ENCODE results near the gene MARK2.
"Not testable (repeated sequence)": the region's sequence is repeated elsewhere in the genome, so short reads cannot be mapped to it uniquely, and the experiment has no call there.

Gene MARK2

DNA sequence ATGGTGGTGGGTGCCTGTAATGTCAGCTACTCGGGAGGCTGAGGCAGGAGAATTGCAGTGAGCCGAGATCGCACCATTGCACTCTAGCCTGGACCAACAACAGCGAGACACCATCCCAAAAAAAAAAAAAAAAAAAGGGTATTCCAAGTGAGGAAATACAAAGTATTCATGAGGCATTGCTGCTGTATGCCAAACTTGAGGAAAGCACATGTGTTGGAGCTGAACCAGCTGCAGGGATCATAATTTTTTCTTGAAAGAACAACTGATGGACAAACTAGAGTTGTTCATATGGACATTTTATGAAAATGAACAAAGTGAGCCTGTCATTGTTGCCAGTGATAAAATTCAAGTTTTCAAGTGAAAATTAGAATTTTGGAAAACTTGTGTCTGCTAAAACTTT is 15.8 kb downstream of the MARK2 start:
- DNase-seq (ENCODE audit: low read depth): no peak

DNA sequence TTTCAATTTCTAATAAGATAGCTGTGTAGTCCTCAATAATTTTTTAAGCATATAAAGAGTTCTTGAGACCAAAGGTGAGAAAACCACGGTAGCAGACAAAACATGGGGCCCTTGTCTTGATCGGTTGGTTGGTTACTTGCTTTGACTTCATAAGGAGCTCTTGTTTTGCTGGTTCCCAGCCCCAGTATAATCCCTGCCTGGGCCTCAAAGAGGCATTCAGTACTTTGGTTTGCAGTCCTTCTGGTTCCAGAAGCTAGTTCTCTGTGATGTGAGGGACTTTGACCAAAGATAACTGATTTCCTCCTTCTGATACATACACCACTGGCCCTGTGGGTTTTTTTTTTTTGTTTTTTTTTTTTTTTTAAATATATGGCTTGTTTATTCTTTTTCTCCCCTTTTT is 17.1 kb downstream of the MARK2 start:
- no peak for DNase-seq (ENCODE audit: low read depth)

DNA sequence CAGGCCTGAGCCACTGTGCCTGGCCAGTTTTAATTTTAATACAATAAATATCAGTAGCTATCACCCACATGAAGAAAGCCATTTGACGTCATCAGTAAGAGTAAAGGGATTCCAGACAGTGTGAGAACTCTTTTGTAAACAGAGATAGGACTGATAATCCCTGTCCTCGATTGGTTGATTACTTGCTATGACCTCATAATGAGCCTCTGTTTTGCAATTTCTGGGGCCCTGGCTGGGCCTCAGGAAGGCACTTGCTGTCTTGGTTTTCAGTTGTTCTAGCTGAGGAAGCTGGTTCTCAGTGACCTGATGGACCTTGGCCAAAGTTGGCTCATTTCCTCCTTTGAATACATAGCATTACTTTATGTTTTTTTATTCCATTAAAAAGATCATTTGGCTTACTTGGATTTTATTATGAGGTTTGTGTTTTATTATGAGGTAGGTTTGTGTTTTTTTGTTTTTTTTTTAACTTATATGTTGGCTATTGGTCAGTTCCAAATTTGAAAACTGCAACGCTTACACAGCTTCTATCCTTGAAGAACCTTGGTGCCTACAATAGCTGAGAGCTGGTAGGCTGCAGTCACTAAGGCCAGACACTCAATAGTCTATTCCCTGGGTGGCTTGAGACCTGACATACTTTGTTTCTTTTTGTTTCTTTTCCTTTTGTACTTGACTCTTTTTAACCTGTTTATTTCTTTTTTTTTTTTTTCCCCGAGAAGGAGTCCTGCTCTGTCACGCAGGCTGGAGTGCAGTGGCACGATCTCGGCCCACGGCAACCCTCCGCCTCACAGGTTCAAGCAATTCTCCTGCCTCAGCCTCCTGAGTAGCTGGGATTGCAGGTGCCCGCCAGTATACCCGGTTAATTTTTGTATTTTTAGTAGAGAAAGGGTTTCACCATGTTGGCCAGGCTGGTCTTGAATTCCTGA is 20.0 kb downstream of the MARK2 start:
- peak; percentile 44 for DNase-seq (ENCODE audit: low read depth)

DNA sequence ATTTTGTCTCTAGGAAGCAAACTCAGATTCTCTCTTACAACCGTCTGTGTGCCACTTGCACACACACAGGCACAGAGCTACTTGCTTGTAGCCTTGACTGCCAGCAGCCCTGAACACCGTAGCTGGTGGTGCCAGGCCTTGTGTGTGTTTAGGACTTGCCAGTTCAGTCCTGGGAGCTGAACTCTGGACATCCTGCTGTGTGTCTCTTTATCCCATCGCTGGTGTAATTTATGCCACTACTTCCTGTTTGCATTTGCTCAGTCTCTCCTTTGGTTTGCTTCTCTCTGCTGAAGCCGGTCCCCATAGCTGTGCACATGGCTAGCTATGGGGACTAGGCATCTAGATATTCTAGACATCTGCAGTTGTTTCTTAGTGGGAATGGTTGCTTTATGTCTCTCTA is 24.0 kb downstream of the MARK2 start:
- no peak for DNase-seq (ENCODE audit: low read depth)

DNA sequence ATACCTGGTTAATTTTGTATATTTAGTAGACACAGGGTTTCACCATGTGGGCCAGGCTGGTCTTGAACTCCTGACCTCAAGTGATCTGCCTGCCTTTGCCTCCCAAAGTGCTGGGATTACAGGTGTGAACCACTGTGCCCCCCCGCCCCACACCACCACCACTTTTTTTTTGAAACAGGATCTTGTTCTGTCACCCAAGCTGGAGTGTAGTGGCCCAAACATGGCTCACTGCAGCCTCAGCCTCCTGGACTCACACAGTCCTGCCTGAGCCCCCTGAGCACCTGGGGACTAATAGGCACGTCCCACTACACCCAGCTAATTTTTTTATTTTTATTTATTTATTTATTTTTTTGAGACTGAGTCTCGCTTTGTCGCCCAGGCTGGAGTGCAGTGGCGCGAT is 24.7 kb downstream of the MARK2 start:
- not testable (repeated sequence) for DNase-seq (ENCODE audit: low read depth)

DNA sequence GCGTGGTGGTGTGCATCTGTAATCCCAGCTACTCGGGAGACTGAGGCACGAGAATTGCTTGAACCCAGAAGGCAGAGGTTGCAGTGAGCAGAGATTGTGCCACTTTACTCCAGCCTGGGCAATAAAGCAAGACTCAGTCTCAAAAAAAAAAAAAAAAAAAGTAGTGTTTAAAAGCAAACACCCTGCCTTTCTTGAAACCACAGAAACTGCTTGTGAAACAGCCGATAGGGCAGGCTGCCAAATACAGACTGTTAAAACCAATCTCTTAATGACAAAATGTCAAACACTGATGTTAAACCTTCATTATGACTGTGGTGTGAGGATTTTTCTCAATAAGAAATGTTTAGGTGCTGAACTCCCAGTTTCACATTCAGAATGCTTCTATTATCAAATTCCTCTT is 27.3 kb downstream of the MARK2 start:
- DNase-seq (ENCODE audit: low read depth): no peak

DNA sequence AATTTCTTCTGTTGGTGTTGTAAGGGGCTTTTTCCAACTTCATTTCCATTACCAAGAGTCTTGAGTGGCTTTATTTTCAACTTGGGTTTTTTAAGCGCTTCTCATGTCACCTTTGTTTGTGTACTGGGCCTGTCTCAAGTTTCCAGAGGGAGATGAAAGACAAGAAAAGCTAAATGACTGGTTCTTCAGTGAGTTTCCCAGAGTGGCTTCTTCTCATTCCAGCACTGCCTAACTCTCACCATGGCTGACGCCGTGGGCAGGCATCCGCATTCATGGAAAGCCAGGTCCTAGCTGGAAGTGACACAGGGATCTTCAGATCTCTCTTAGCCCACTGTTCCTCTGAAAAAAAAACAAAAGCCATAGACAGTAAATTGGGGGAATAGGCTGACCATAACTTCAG is 28.6 kb downstream of the MARK2 start:
- no peak for DNase-seq (ENCODE audit: low read depth)

DNA sequence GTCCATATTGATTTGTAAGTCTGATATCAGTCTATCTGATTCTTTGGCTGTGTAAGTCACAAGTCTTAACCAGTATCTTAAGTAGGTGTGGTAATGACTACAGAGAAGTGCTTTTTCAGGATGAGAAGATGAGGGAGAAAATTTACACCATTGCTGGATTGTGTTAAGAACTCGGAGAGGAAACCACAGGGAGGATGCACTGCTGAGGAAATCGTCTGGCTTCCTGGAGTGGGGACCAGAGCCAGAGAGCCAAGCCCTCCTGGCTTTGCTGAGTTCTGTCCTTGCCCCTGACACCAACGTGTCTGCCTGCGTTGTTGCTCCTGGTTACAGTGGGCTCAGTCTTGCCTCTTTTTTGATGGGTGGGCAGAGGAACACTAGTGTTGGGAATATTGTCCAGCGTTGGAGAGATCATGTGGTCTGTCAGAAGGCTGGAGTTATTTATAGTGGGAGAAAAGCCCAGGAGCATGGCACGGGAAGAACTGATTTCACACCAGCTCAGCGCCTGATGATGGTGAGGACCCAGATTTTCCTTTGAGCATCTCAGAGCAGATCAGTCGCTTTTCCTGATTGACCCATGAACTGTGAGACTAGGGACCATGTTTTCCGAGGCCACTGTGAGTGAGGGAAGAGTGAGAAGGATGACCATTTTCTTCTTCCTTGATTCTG is 29.6 kb downstream of the MARK2 start:
- DNase-seq (ENCODE audit: low read depth): no peak

DNA sequence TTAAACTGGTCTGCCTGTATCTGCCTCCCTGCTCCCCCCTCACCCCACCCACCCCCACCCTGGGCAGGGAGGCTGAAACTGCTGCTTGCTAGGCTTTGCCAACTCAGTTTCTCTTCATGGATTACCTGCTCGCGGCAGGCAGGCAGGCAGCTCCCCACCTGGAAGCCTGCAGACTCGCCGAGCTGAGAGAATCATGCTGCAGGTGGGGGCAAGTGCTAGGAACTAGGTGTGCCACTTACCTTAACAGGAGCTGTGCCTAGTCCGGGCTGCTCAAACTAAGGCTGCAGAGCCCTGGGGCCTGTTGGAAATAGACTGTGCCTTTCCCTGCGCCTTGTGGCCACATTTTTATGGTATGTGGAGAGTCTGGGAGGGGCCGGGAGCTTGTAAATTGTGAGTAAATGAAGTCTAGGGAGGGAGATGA is 30.3 kb downstream of the MARK2 start:
- no peak for DNase-seq (ENCODE audit: low read depth)

DNA sequence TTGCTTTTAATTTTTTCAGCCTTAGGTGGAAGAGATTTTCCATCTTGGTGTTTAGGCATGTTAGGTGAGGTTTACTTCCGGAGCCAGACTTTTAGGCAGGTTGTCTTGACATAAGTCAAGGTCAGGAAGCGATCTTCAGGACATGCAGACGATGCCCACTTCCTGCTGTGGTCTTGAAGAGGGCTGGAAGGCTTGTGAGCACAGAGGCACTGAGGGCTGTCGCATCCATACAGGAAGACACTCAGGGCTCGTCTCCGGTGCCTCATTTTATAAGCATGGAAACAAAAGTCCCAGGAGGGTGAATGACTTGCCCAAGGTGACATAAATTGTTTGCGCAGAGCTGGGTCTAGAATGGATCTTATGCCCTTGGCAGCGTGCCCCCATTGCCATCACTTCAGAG is 30.8 kb downstream of the MARK2 start:
- no peak for DNase-seq (ENCODE audit: low read depth)

DNA sequence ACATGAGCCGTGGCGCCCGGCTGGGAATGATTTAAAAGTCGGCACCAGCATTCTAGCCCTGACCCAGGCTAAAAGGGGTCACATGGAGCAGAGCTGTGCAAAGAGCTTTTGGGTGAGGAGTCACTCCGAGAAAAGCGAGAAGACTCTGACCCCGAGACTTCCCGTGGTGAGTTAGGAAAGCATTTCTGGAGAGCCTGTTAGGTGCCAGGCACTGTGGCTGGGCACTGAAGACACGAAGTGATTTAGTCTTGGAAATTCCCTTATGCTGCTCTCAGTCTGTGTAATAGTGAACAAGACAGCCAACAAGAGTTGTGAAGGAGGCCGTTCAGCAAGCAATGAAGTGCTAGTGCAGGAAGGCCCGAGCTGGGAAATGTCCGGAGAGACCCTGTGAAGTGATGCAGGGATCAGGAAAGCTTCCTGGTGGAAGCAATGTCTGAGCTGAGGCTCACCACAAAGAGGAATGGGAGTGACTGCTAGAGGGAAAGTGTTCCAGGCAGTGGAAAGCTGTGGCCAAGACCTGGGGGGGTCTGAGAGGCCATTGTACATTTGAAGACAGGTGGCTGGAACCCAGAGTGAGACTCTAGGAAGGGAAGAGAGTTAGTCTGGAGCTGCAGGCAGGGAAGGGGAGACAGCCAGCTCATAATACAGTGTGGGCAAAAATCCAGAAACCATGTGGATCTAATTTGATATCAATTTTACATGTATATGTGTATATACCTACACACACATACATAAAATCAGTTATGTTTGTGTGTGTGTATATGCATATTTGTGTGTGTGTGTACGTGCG is 31.6 kb downstream of the MARK2 start:
- peak; percentile 21 for DNase-seq (ENCODE audit: low read depth)

DNA sequence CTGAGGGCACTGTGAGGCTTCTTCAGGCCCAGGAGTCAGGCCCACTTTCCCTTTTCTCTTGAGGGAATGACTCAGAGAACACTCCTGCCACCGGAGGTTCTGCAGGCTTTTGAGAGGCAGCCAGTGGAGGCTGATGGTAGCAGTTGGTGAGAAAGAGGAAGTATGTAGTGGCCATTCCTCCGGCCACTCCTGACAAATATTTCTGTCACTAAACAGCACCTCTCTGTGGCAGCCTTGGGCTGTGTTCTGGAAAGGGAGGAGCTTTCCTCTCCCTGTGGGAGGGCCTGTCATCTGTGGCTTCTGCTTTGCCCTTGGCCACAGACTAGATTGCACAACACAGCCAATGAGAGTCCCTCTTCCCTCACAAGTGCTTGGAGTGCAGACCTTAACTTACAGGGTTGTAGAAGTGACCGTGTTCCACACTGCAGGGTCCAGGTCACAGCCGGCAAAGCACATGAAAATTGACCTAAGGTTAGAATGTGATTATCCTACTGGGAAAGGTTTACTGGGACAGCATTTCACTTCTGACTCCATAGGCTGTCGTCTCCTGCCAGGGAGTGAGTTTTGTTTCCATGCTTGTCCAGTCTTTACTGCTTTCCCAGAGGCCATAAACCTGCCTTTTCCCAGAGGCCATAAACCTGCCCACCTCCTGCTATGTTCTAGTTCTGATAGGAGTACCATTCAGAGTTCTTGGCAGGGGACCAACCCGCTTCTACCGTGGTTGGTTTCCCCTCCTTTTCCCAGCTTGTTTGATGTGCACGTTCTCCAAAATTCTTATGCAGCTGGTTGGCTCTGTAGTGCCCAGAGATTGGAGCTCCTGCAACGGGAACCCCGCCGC is 33.3 kb downstream of the MARK2 start:
- DNase-seq (ENCODE audit: low read depth): peak; percentile 96

DNA sequence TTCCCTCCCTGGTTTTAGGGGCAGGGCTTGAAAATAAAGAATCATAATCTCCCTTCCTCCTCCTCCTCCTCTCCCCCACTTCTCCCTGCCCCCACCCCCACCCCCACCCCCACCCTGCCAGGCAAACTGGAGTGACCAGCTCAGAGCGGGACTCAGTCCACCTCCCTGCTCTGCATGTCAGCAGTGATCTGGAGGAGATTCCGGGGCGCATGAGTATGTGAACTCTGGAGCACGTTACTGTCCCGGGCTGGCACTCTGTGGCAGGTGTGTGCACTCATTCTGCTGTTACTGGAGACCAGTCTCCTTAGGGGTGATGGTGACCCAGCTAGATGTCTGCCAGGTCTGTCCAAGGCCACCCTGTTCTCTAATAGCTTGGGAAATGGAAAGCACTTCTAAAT is 33.9 kb downstream of the MARK2 start:
- DNase-seq (ENCODE audit: low read depth): no peak

DNA sequence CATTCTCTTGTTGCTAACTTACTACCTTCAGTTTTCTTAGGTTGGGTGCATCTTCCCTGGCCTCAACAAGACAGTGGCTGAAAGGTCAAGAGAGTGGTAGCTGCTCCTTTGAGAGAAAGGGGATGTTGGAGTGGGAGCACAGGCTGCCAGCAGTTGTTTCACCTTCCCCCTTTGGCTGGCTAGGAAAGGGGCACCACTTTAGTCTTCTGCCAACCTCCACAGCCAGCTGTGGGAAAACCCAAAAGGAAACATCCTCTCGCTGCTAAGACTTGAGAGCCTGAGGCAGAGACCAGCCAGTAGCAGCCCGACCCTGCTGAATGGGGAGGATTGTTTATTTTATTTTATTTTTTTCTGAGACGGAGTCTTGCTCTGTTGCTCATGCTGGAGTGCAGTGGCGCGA is 34.4 kb downstream of the MARK2 start:
- DNase-seq (ENCODE audit: low read depth): no peak

DNA sequence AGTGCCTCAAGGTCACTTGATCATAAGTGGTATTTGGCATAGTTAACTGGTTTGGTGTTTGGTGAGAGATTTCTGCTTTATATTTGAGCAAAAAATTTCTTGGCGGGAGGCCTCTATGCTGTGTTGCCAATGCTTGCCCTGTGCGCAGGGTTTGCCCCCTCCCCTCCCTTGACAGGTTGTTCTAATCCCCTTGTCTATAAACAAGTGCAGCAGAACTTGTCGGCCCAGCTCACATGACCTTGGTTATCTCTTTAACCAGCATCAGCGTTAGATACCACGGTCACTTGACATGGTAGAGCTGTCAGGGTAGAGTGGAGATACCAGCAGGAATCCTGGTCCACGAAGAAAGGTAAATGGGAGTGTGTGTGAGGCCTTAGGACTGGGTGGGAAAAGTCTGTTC is 35.6 kb downstream of the MARK2 start:
- no peak for DNase-seq (ENCODE audit: low read depth)

DNA sequence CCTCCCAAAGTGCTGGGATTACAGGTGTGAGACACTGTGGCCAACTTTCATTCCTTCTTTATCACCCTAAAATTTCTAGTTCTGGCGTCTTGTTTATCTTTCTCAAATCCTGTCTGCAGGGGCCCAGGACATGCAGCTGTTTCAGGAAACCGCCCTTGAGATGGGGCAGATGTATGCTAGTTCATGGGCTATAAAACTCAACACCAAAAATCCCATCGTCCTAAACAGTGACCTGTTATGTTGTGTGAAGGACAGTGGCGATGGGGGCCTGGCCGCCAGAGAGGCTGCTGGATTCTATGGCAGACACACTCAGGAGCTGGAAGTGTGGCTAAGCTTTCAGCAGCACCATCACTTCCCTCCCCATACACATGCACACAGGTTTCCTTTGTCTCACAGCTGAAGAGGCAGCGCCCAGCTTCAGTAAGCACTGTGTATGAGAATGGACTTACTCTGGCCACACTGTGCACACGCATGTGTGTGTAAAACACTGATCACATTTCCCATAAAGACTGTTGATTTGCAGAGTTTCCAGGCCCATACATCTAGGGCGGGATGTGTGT is 36.7 kb downstream of the MARK2 start:
- no peak for DNase-seq (ENCODE audit: low read depth)

DNA sequence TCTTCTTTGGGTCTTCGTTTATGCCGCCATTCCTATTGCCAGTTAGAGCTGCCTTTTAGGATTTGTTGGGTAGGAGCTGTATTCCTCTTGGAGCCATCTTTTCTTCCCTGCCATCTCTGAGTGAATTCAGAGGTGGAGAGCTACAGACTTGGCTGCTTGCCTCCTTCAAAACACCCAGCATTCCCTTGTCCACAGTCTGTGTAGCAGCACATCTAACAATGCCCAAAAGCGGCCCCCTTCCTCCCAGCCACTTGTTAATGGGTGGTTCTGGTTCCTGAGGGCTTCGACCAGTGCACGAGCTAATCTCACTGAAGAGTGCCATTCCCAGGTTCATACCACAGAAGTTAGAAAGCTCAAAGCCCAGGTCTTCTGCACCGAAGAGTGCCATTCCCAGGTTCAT is 37.7 kb downstream of the MARK2 start:
- no peak for DNase-seq (ENCODE audit: low read depth)

DNA sequence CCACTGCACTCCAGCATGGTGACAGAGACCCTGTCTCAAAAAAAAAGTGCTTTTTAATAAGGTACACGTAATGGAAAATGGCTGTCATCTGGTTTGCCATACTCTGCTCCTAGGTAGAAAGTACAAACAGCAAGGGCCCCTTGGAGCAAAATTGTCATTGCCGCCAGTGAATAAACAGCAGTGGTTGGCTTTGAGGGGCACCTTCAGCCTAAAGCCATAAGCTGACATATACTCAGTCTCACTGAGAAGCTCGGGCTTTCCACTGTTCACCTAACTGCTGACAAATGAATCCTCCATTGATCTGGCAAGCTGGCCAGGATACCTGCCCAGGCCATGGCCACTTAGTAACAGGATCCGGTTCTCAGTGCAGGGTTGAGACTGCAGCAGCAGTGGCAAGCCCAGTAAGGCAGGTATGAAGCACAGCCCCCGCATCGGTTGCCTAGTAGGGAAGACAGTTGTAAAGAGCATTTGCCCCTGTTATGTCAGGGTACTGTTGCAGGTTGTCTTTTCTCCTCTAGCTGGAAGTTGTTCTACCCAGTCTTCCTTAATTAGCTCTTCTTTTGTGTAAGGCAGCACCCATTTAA is 38.8 kb downstream of the MARK2 start:
- no peak for DNase-seq (ENCODE audit: low read depth)

DNA sequence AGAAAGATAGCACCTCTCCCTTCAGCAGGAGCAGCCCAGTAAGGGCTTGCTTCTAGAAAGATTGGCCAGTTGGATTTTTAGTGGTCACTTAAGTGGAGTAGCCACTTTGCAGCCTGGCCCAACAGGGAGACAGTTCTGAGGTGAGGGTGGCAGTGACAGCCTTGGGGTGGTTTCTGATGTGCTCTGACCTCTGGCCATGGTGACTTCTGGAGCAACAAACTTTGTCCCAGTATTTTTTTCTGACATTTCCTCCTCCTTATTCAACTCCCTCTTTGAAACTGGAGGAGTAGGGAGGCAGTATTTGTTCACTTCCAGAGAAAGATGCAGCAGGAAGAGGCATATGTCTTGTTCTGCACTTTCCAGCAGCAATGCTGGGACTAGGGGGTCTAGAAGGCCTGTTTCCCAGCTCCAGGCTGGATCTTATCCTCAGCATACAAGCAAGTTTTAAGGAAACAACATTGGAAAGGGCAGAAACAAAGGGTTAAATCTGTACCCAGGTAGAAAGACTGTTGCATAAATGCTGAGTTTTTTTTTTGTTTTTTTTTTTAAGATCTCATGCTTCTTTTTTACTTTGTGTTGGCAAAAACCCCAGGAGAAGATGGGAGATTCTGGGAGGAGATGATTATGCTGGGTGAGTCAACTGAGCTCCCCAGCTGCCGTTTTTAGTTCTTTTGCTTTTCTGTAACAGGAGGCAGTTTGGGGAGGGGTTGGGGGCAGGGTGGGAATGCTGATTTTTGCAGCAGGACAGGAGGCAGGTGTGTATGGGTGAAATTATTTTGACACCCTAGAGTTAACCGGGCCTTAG is 40.9 kb downstream of the MARK2 start:
- peak; percentile 38 for DNase-seq (ENCODE audit: low read depth)

DNA sequence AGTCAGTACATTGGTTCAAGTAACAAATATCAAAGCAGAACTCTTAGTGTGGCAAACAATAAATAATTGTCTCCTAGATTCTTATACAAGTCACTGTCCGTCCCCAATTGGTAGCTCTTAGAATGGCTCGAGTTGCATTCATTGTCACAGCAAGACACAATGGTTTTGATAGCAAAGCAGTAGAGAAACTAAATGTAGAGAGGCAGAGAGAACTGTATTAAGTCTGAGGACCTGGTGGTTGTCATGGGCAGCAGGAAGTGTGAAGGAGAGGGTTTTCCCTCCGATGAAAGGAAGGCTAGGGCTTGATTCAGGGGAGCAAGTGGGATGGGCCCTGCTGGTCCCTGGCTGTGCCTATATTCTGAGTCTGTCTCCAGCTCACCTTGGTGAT is 41.5 kb downstream of the MARK2 start:
- DNase-seq (ENCODE audit: low read depth): no peak
